Trophoblast cell (in vitro differentiated cells and primary cell): Measurements from ENCODE around the gene ARHGAP27.

Experiments used
- DNase-seq, 2 donors: peaks; one replicate each; pipeline ENCODE4 v3.0.0-alpha.2; 2016
- H2AFZ ChIP-seq: 2 replicates; pipeline ENCODE4 v1.6.1; 2013; ENCODE audit warnings: low read length, moderate library complexity, mild to moderate bottlenecking; ENCODE audit not compliant: insufficient read depth, poor library complexity
- H2AK5ac ChIP-seq: 2 replicates; pipeline ENCODE4 v1.6.1; 2013; ENCODE audit warnings: mild to moderate bottlenecking, low read length
- H2BK120ac ChIP-seq: 2 replicates; pipeline ENCODE4 v1.6.1; 2013; ENCODE audit warnings: low read length, mild to moderate bottlenecking, moderate library complexity; ENCODE audit not compliant: insufficient read depth, poor library complexity
- H2BK12ac ChIP-seq: 2 replicates; pipeline ENCODE4 v1.6.1; 2013; ENCODE audit warnings: mild to moderate bottlenecking, low read length, moderate library complexity
- H2BK5ac ChIP-seq: 2 replicates; pipeline ENCODE4 v1.6.1; 2013; ENCODE audit warnings: low read length, low read depth, moderate library complexity, mild to moderate bottlenecking; ENCODE audit not compliant: poor library complexity
- H3K14ac ChIP-seq: 2 replicates; pipeline ENCODE4 v1.6.1; 2013; ENCODE audit warnings: mild to moderate bottlenecking, low read length
- H3K18ac ChIP-seq: 2 replicates; pipeline ENCODE4 v1.6.1; 2013; ENCODE audit warnings: mild to moderate bottlenecking, low read length
- H3K23ac ChIP-seq: 2 replicates; pipeline ENCODE4 v1.6.1; 2013; ENCODE audit warnings: low read length
- H3K27ac ChIP-seq: 2 replicates; pipeline ENCODE4 v1.5.1; 2013; ENCODE audit warnings: low read depth, mild to moderate bottlenecking, inconsistent platforms, low read length, moderate library complexity
- H3K27me3 ChIP-seq: 2 replicates; pipeline ENCODE4 v1.6.1; 2013; ENCODE audit warnings: inconsistent platforms, mild to moderate bottlenecking, low read length, moderate library complexity; ENCODE audit not compliant: insufficient read depth
- H3K36me3 ChIP-seq, 2 experiments: 1 replicate in 1 of 2; 2 replicates in 1 of 2; pipeline ENCODE4 v1.6.1; 2013; ENCODE audit warnings: low read length in 2 of 2, mild to moderate bottlenecking in 2 of 2, moderate library complexity in 1 of 2; ENCODE audit not compliant: insufficient read depth in 2 of 2, control insufficient read depth in 1 of 2
- H3K4ac ChIP-seq: 2 replicates; pipeline ENCODE4 v1.6.1; 2013; ENCODE audit warnings: low read depth, mild to moderate bottlenecking, low read length, moderate library complexity
- H3K4me1 ChIP-seq, 2 experiments: 1 replicate in 1 of 2; 2 replicates in 1 of 2; pipeline ENCODE4 v1.6.1; 2013; ENCODE audit warnings: low read length in 2 of 2, mild to moderate bottlenecking in 2 of 2, moderate library complexity in 1 of 2; ENCODE audit not compliant: insufficient read depth in 2 of 2, control insufficient read depth in 1 of 2
- H3K4me2 ChIP-seq: 2 replicates; pipeline ENCODE4 v1.6.1; 2013; ENCODE audit warnings: inconsistent platforms, mild to moderate bottlenecking, low read length, moderate library complexity
- H3K4me3 ChIP-seq: 2 replicates; pipeline ENCODE4 v1.5.1; 2013; ENCODE audit warnings: mild to moderate bottlenecking, low read depth, low read length, inconsistent platforms
- H3K79me1 ChIP-seq: one replicate; pipeline ENCODE4 v1.6.1; 2013; ENCODE audit warnings: low read length
- H3K79me2 ChIP-seq: 2 replicates; pipeline ENCODE4 v1.6.1; 2013; ENCODE audit warnings: low read length, mild to moderate bottlenecking; ENCODE audit not compliant: control insufficient read depth, insufficient read depth, poor library complexity
- H3K9ac ChIP-seq: 2 replicates; pipeline ENCODE4 v1.6.1; 2013; ENCODE audit warnings: mild to moderate bottlenecking, low read length
- H3K9me3 ChIP-seq: 2 replicates; pipeline ENCODE4 v1.6.1; 2013; ENCODE audit warnings: low read depth, mild to moderate bottlenecking, control low read depth, inconsistent platforms, low read length; ENCODE audit not compliant: insufficient read depth
- H4K12ac ChIP-seq: 2 replicates; pipeline ENCODE4 v1.6.1; 2013; ENCODE audit warnings: low read depth, mild to moderate bottlenecking, low read length, moderate library complexity
- H4K8ac ChIP-seq: 2 replicates; pipeline ENCODE4 v1.6.1; 2013; ENCODE audit warnings: low read depth, mild to moderate bottlenecking, low read length, moderate library complexity
- H4K91ac ChIP-seq: one replicate; pipeline ENCODE4 v1.6.1; 2013; ENCODE audit warnings: low read depth, mild to moderate bottlenecking, low read length, moderate library complexity
- WGBS: extraction: QIAGEN DNeasy Blood & Tissue Kit; methylation state at CpG from one replicate; pipeline ENCODE4 v1.1.7; 2013; ENCODE audit warnings: missing lambda C conversion rate; ENCODE audit not compliant: insufficient read length, insufficient coverage; ENCODE audit errors: extremely low coverage; 5-methylcytosine and 5-hydroxymethylcytosine counted together

ARHGAP27 gene

DNA sequence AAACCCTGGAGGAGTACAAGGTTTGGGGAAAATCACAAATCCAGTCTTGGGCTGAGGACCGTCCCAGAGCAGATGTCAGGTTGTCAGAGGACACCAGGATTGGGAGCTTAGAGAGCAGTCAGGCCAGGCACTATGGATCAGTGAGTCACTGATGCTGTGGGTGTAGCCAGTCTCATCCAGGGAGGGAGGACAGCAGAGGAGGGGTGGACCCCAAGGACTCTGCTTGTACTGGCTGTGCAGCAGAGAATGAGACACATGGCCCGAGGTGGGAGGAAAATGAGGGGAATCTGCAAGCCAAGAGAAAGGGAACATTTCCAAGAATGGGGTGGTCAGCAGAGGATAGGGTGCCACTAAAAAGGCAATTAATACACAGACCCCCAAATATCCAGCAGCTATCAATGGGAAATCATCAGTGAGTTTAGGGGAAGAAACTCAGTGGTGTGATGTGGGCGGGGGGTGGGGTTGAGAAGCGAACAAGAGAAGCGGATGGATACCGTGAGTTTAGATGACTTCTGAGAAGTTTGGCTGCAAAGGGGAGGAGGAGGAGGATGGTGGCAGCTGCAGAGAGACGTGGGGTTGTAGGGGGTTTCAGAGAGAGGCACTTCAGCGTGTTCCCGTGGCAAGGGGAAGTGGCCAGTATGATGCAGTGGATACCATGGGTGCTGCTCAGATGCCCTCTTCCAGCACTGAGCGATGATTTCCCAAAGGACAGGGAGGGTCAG, 43.9 kb downstream of the ARHGAP27 start:
- H3K79me2 ChIP-seq, result no peaks in the 10 kb centered on the region
- H3K79me1 ChIP-seq, result no peaks in the 10 kb centered on the region
- no peak overlapping the region for H2AK5ac ChIP-seq
- no peak overlapping the region for H3K4me2 ChIP-seq
- H3K4me3 ChIP-seq, result no peak overlapping the region
- H2BK12ac ChIP-seq, result no peak overlapping the region
- H3K14ac ChIP-seq, result no peak overlapping the region
- no peaks in the 10 kb centered on the region for H3K27me3 ChIP-seq
- no peak overlapping the region for H2BK120ac ChIP-seq
- WGBS, result 100% methylated on average over 4 of the region's 10 CpGs
- H4K8ac ChIP-seq, result no peak overlapping the region
- H3K36me3 ChIP-seq, result no peaks in the 10 kb centered on the region
- H3K23ac ChIP-seq, result no peak overlapping the region
- H2BK5ac ChIP-seq, result no peak overlapping the region
- no peak overlapping the region for H3K4ac ChIP-seq
- DNase-seq, result no peak
- no peak overlapping the region for H4K91ac ChIP-seq
- H3K4me1 ChIP-seq, result no peaks in the 10 kb centered on the region
- no peaks in the 10 kb centered on the region for H3K9me3 ChIP-seq
- H3K27ac ChIP-seq, result no peak overlapping the region
- no peak overlapping the region for H4K12ac ChIP-seq
- H2AFZ ChIP-seq, result no peak overlapping the region
- H3K9ac ChIP-seq, result no peak overlapping the region
- no peak overlapping the region for H3K18ac ChIP-seq

DNA sequence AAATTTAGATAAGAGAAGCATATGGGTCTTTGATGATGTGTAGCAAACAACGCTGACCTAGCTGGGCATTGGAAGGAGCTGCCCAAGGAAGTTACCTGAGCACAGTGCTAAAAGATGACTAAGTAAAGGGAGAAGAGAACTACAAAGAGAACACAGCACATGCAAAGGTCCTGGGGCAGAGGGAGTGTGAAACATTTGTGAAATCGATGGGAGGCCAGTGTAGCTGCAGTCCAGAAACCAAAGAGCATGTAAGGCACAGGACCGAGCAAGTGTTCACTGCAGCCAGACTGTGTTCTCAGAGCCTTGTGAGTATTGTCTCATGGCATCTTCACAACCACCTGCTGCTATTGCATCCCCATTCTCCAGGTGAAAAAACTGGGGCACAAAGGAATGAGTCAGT, 44.9 kb downstream of the ARHGAP27 start:
- Histone ChIP-seq H2BK5ac (no peak overlapping the region), H4K12ac (no peak overlapping the region), H2BK120ac (no peak overlapping the region), H2BK12ac (no peak overlapping the region), H3K14ac (no peak overlapping the region), H2AFZ (no peak overlapping the region), H3K4me2 (no peak overlapping the region), H3K9me3 (no peaks in the 10 kb centered on the region), H3K79me2 (no peaks in the 10 kb centered on the region), H3K27ac (no peak overlapping the region), H2AK5ac (no peak overlapping the region), H3K23ac (no peak overlapping the region), H3K4me3 (no peak overlapping the region), H3K18ac (no peak overlapping the region), H3K36me3 (no peaks in the 10 kb centered on the region), H4K8ac (no peak overlapping the region), H3K79me1 (no peaks in the 10 kb centered on the region), H3K9ac (no peak overlapping the region), H3K4me1 (no peaks in the 10 kb centered on the region), H3K27me3 (no peaks in the 10 kb centered on the region), H4K91ac (no peak overlapping the region), H3K4ac (no peak overlapping the region)
- WGBS, result no CpG with 5 or more reads among the region's 3 CpGs
- no peak for DNase-seq

- Histone ChIP-seq H3K14ac (no peak overlapping the region), H3K18ac (no peak overlapping the region), H3K27me3 (no peaks in the 10 kb centered on the region), H3K36me3 (no peaks in the 10 kb centered on the region), H4K8ac (no peak overlapping the region), H3K4me3 (no peak overlapping the region), H3K9me3 (no peaks in the 10 kb centered on the region), H2AK5ac (no peak overlapping the region), H2BK5ac (no peak overlapping the region), H3K79me2 (no peaks in the 10 kb centered on the region), H2BK12ac (no peak overlapping the region), H3K4me2 (no peak overlapping the region), H3K27ac (no peak overlapping the region), H3K4me1 (no peaks in the 10 kb centered on the region), H3K9ac (no peak overlapping the region), H3K23ac (no peak overlapping the region), H2BK120ac (no peak overlapping the region), H2AFZ (no peak overlapping the region), H4K91ac (no peak overlapping the region), H3K79me1 (no peaks in the 10 kb centered on the region), H4K12ac (no peak overlapping the region), H3K4ac (no peak overlapping the region)
- WGBS, result no CpG with 5 or more reads among the region's 4 CpGs
- no peak for DNase-seq
Observed at GRCh38 chr17:45386178-45386577, 46.5 kb downstream of the ARHGAP27 start.

DNA sequence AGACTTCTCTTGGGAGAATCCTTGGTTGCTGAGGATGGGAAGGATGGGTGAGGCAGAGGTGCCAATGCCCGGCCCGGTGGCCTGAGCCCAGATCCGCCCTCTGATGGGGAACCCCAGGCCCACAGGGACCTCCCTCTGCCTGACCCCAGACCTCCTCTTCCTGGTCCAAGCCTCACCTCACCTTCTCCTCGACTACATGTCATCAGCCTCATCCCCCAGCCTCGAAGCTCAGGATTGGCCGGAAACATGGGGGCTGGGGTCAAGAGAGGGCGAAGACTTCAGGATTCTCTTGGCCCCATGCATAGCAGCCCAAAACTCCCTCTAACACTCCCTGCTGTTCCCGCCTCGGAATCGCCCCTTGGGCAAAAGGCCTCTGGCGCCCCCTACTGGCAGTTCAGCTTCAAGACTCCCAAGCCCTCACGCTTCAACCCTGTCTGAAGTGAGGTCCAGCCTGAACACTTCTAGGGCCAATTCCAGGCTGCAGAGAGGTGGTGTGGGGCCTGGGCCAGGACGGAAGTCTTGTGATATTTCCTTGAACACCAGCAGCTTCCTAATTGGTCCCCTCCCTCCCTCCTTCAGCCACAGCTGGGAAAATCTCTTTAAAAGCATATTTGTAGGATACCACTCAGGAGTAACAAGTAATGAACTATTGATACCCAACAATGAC, 47.2 kb downstream of the ARHGAP27 start:
- no peak overlapping the region for H3K9ac ChIP-seq
- peak; percentile 83 to 94 for DNase-seq
- no peaks in the 10 kb centered on the region for H3K27me3 ChIP-seq
- H2BK12ac ChIP-seq, result no peak overlapping the region
- no peak overlapping the region for H2BK120ac ChIP-seq
- no peak overlapping the region for H3K23ac ChIP-seq
- no peak overlapping the region for H2BK5ac ChIP-seq
- WGBS, result no CpG with 5 or more reads among the region's 13 CpGs
- H3K18ac ChIP-seq, result no peak overlapping the region
- H2AFZ ChIP-seq, result no peak overlapping the region
- no peak overlapping the region for H4K12ac ChIP-seq
- H3K9me3 ChIP-seq, result no peaks in the 10 kb centered on the region
- H3K36me3 ChIP-seq, result no peaks in the 10 kb centered on the region
- no peak overlapping the region for H3K4ac ChIP-seq
- no peaks in the 10 kb centered on the region for H3K79me2 ChIP-seq
- H3K4me1 ChIP-seq, result no peaks in the 10 kb centered on the region
- no peak overlapping the region for H3K4me3 ChIP-seq
- H2AK5ac ChIP-seq, result no peak overlapping the region
- H3K27ac ChIP-seq, result no peak overlapping the region
- no peak overlapping the region for H3K14ac ChIP-seq
- H3K79me1 ChIP-seq, result no peaks in the 10 kb centered on the region
- no peak overlapping the region for H4K91ac ChIP-seq
- H3K4me2 ChIP-seq, result no peak overlapping the region
- no peak overlapping the region for H4K8ac ChIP-seq
